Brain microvascular endothelial cell (primary cell): Measurements from ENCODE around the gene TBKBP1.

Experiments used
- DNase-seq: peaks from one replicate; pipeline ENCODE4 v3.0.0-alpha.2; 2020
- H3K27ac ChIP-seq: fragments of 250-450 bp; sonication (Bioruptor Pico); 2 replicates; pipeline ENCODE4 v1.5.1; 2020; ENCODE audit warnings: mild to moderate bottlenecking, moderate library complexity
- H3K27me3 ChIP-seq: fragments of 250-450 bp; sonication (Bioruptor Pico); replicated peaks from 2 replicates; pipeline ENCODE4 v1.5.1; 2020; ENCODE audit warnings: mild to moderate bottlenecking
- H3K36me3 ChIP-seq: fragments of 250-450 bp; sonication (Bioruptor Pico); replicated peaks from 2 replicates; pipeline ENCODE4 v1.5.1; 2020; ENCODE audit warnings: mild to moderate bottlenecking
- H3K4me3 ChIP-seq: 2 replicates; pipeline ENCODE4 v1.5.1; 2011; ENCODE audit warnings: low read depth, mild to moderate bottlenecking, control low read depth, low read length, moderate library complexity
- CTCF ChIP-seq: IDR thresholded peaks from 2 replicates; pipeline ENCODE4 v1.5.1; 2011; ENCODE audit warnings: low read depth, mild to moderate bottlenecking, moderate library complexity, low read length, control low read depth, inconsistent platforms; ENCODE audit errors: missing control alignments
- in situ Hi-C: cut with HindIII; loops from 2 replicates; pipeline ENCODE4 v1.10.0; 2017; ENCODE audit warnings: low sequenced_read_pairs, low pct_ligation_motif_present

TBKBP1 gene

GRCh38 chr17:47684535-47685193 lies 9.3 kb upstream of the TBKBP1 start:
- in situ Hi-C loops: no loop called here

GRCh38 chr17:47685556-47686275 lies 8.2 kb upstream of the TBKBP1 start:
- in situ Hi-C loops: no loop called here

More at GRCh38 chr17:47684535-47685193, 9.3 kb upstream of the TBKBP1 start:
- H3K27ac ChIP-seq: no peak overlapping the region
- peaks cover 57% of the 10 kb centered on the region for H3K36me3 ChIP-seq
- DNase-seq: no peak
- H3K4me3 ChIP-seq: no peak overlapping the region
- H3K27me3 ChIP-seq: no peaks in the 10 kb centered on the region
- TF ChIP-seq CTCF: no peak

GRCh38 chr17:47686276-47686635 lies 7.7 kb upstream of the TBKBP1 start:
- in situ Hi-C loops: no loop called here
- Histone ChIP-seq H3K4me3 (no peak overlapping the region), H3K36me3 (peaks cover 41% of the 10 kb centered on the region), H3K27me3 (no peaks in the 10 kb centered on the region), H3K27ac (no peak overlapping the region)
- DNase-seq: no peak
- no peak for TF ChIP-seq CTCF

More at GRCh38 chr17:47685556-47686275, 8.2 kb upstream of the TBKBP1 start:
- no peak for TF ChIP-seq CTCF
- no peak overlapping the region for H3K4me3 ChIP-seq
- DNase-seq: no peak
- H3K36me3 ChIP-seq: peaks cover 46% of the 10 kb centered on the region
- H3K27ac ChIP-seq: no peak overlapping the region
- no peaks in the 10 kb centered on the region for H3K27me3 ChIP-seq

- in situ Hi-C loops: no loop called here
- Histone ChIP-seq H3K27me3 (no peaks in the 10 kb centered on the region), H3K36me3 (peaks cover 35% of the 10 kb centered on the region), H3K4me3 (no peak overlapping the region), H3K27ac (peak overlapping the region; percentile 24)
- DNase-seq: no peak
- no peak for TF ChIP-seq CTCF
These were observed 7.2 kb upstream of the TBKBP1 start for GRCh38 chr17:47686664-47687327.

- Histone ChIP-seq H3K27me3 (no peaks in the 10 kb centered on the region), H3K27ac (no peak overlapping the region), H3K4me3 (no peak overlapping the region), H3K36me3 (peaks cover 30% of the 10 kb centered on the region)
- TF ChIP-seq CTCF: no peak
- DNase-seq: no peak
- in situ Hi-C loops: no loop called here
These were observed 6.7 kb upstream of the TBKBP1 start for GRCh38 chr17:47687328-47687690.
